Activated B cell treated with CpG ODN at 0.5 μM for 24 hours (primary cell): ENCODE measurements around the gene TBXAS1. TPM values are rescaled to one million over a fixed set of nuclear protein-coding genes. Genes with fewer than 3 reads are reported as not detected.

Experiments
- ATAC-seq: fragments of 200-7000 bp; cut with Tn5 transposase; one replicate; pipeline ENCODE4 v1.10.0; 2021; ENCODE audit warnings: low read depth, mild to moderate bottlenecking, moderate library complexity
- CTCF ChIA-PET: fragments of 350-600 bp; sonication (Branson Sonifier 250); formaldehyde crosslinking; loops from one replicate; lab custom pipeline; 2021; ENCODE audit warnings: antibody characterized with exemption; lab: Charles Lee
- POLR2A ChIA-PET: fragments of 350-600 bp; sonication (Branson Sonifier 250); formaldehyde crosslinking; loops from one replicate; lab custom pipeline; 2021; ENCODE audit warnings: antibody characterized with exemption; lab: Charles Lee
- DNase-seq: peaks from one replicate; pipeline ENCODE4 v3.0.0; 2022
- H3K27ac Mint-ChIP-seq: one replicate; pipeline ENCODE4 v1.8.0; 2020; ENCODE audit warnings: mixed read lengths
- H3K27me3 Mint-ChIP-seq: one replicate; pipeline ENCODE4 v1.8.0; 2021; ENCODE audit warnings: mixed read lengths
- H3K36me3 Mint-ChIP-seq: one replicate; pipeline ENCODE4 v1.8.0; 2021; ENCODE audit warnings: low read depth, mixed read lengths
- H3K4me1 Mint-ChIP-seq: one replicate; pipeline ENCODE4 v1.8.0; 2021; ENCODE audit warnings: mixed read lengths
- H3K4me3 Mint-ChIP-seq: one replicate; pipeline ENCODE4 v1.8.0; 2020; ENCODE audit warnings: mild to moderate bottlenecking, mixed read lengths
- H3K9me3 Mint-ChIP-seq: one replicate; pipeline ENCODE4 v1.8.0; 2020; ENCODE audit warnings: mixed read lengths
- CTCF ChIP-seq: fragments of 200-600 bp; IDR thresholded peaks from one replicate; pipeline ENCODE4 v1.8.0; 2022; ENCODE audit warnings: antibody characterized with exemption, mild to moderate bottlenecking
- intact Hi-C: fragments of 100-400 bp; cut with micrococcal nuclease; formaldehyde crosslinking; loops from one replicate; pipeline ENCODE4 v1.15.1; 2024
- total RNA-seq: library from RNA; stranded (reverse); gene quantifications from 2 replicates; pipeline ENCODE4 v1.2.3, GENCODE V29; 2022

TBXAS1 gene
- total RNA-seq, 1 donor from 2014 or later: 3.8 TPM

- intact Hi-C loops: no loop called here
- no peak for ATAC-seq
- ChIA-PET CTCF (no interaction called here), POLR2A (no interaction called here)
- Mint-ChIP-seq H3K9me3 (peaks cover 20% of the 10 kb centered on the region), H3K36me3 (no peaks in the 10 kb centered on the region), H3K27ac (no peak overlapping the region), H3K27me3 (peaks cover 7% of the 10 kb centered on the region), H3K4me3 (no peak overlapping the region), H3K4me1 (no peaks in the 10 kb centered on the region)
- no peak for DNase-seq
- TF ChIP-seq CTCF: no peak
Measured at GRCh38 chr7:139807009-139807408, 22.1 kb upstream of the TBXAS1 start.

GRCh38 chr7:139808427-139808826 lies 20.6 kb upstream of the TBXAS1 start:
- no peak for DNase-seq
- no peak for TF ChIP-seq CTCF
- no peak overlapping the region for H3K27ac Mint-ChIP-seq
- H3K9me3 Mint-ChIP-seq: peaks cover 12% of the 10 kb centered on the region
- ATAC-seq: no peak
- no peaks in the 10 kb centered on the region for H3K36me3 Mint-ChIP-seq
- ChIA-PET CTCF (no interaction called here), POLR2A (no interaction called here)
- peaks cover 7% of the 10 kb centered on the region for H3K27me3 Mint-ChIP-seq
- intact Hi-C loops: no loop called here
- no peak overlapping the region for H3K4me3 Mint-ChIP-seq
- no peaks in the 10 kb centered on the region for H3K4me1 Mint-ChIP-seq

- intact Hi-C loops: no loop called here
- Mint-ChIP-seq H3K9me3 (peaks cover 8% of the 10 kb centered on the region), H3K4me1 (no peaks in the 10 kb centered on the region), H3K4me3 (no peak overlapping the region), H3K36me3 (no peaks in the 10 kb centered on the region), H3K27ac (no peak overlapping the region), H3K27me3 (peaks cover 7% of the 10 kb centered on the region)
- POLR2A ChIA-PET: no interaction called here
- ATAC-seq (no peak), DNase-seq (no peak)
- no peak for TF ChIP-seq CTCF
- CTCF ChIA-PET: no interaction called here
Measured at GRCh38 chr7:139808846-139809442, 20.1 kb upstream of the TBXAS1 start.

GRCh38 chr7:139811066-139811465 lies 18.0 kb upstream of the TBXAS1 start:
- Mint-ChIP-seq H3K9me3 (no peaks in the 10 kb centered on the region), H3K4me3 (no peak overlapping the region), H3K36me3 (no peaks in the 10 kb centered on the region), H3K27me3 (peaks cover 7% of the 10 kb centered on the region), H3K27ac (no peak overlapping the region), H3K4me1 (no peaks in the 10 kb centered on the region)
- ATAC-seq (no peak), DNase-seq (no peak)
- no peak for TF ChIP-seq CTCF
- CTCF ChIA-PET: interaction anchor here (0.6 kb wide), 1 partner anchor 192 kb away, joined by 3 read pairs; no protein-coding TSS in a partner anchor
- intact Hi-C loops: no loop called here
- POLR2A ChIA-PET: no interaction called here

GRCh38 chr7:139813151-139813550 lies 15.9 kb upstream of the TBXAS1 start:
- peaks cover 6% of the 10 kb centered on the region for H3K27me3 Mint-ChIP-seq
- H3K27ac Mint-ChIP-seq: no peak overlapping the region
- ChIA-PET POLR2A (no interaction called here), CTCF (no interaction called here)
- intact Hi-C loops: no loop called here
- TF ChIP-seq CTCF: no peak
- no peaks in the 10 kb centered on the region for H3K36me3 Mint-ChIP-seq
- DNase-seq (no peak), ATAC-seq (no peak)
- peaks cover 8% of the 10 kb centered on the region for H3K9me3 Mint-ChIP-seq
- H3K4me3 Mint-ChIP-seq: no peak overlapping the region
- H3K4me1 Mint-ChIP-seq: no peaks in the 10 kb centered on the region
